ENCODE results near the gene TMEM225B. TPM values are rescaled to one million over a fixed set of nuclear protein-coding genes. Genes with fewer than 3 reads are reported as not detected.
"Not testable (repeated sequence)": the region's sequence is repeated elsewhere in the genome, so short reads cannot be mapped to it uniquely, and the experiment has no call there.

Gene TMEM225B
- total RNA-seq, 1 experiment from 2014 or later = 0.70 TPM

- ChIA-PET CTCF (interaction anchor here (0.6 to 5.4 kb wide), 27 partner anchors 10 to 361 kb away, joined by 3 to 53 read pairs (median 4); no protein-coding TSS in a partner anchor), POLR2A (interaction anchor here (0.6 to 6.2 kb wide), 19 partner anchors 11 to 360 kb away, joined by 3 to 115 read pairs (median 5); partner anchors contain the start of genes CYP3A43, TRIM4, ZNF655 and ZSCAN25)
- DNase-seq (ENCODE audit: unreplicated experiment) = peak; percentile 61
- BruUV-seq (replicated peaks) = no TSS peak
- TF ChIP-seq, protein P1, sequence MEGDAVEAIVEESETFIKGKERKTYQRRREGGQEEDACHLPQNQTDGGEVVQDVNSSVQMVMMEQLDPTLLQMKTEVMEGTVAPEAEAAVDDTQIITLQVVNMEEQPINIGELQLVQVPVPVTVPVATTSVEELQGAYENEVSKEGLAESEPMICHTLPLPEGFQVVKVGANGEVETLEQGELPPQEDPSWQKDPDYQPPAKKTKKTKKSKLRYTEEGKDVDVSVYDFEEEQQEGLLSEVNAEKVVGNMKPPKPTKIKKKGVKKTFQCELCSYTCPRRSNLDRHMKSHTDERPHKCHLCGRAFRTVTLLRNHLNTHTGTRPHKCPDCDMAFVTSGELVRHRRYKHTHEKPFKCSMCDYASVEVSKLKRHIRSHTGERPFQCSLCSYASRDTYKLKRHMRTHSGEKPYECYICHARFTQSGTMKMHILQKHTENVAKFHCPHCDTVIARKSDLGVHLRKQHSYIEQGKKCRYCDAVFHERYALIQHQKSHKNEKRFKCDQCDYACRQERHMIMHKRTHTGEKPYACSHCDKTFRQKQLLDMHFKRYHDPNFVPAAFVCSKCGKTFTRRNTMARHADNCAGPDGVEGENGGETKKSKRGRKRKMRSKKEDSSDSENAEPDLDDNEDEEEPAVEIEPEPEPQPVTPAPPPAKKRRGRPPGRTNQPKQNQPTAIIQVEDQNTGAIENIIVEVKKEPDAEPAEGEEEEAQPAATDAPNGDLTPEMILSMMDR (IDR thresholded peaks at IDR 0.05; ENCODE audit: unreplicated experiment) = peak; percentile 64
- H3K4me3 Mint-ChIP-seq (ENCODE audit: unreplicated experiment) = no peak overlapping the region
- H3K9me3 Mint-ChIP-seq (ENCODE audit: unreplicated experiment) = no peaks in the 10 kb centered on the region
- H3K36me3 Mint-ChIP-seq (ENCODE audit: insufficient read depth, unreplicated experiment) = peaks cover 54% of the 10 kb centered on the region
- intact Hi-C loops (cut with micrococcal nuclease) = loop anchor here (1.0 kb wide), 2 partner anchors 207 to 360 kb away; no protein-coding TSS in a partner anchor
- H3K27ac Mint-ChIP-seq (ENCODE audit: low read depth, unreplicated experiment) = peak overlapping the region; percentile 84
- peaks cover 21% of the 10 kb centered on the region for H3K4me1 Mint-ChIP-seq (ENCODE audit: insufficient read depth, unreplicated experiment)
- H3K27me3 Mint-ChIP-seq (ENCODE audit: insufficient read depth, unreplicated experiment) = no peaks in the 10 kb centered on the region
Measured at GRCh38 chr7:99631295-99632109, 33.4 kb downstream of the TMEM225B start.

- H3K36me3 Mint-ChIP-seq (ENCODE audit: insufficient read depth, unreplicated experiment); H3K4me3 Mint-ChIP-seq (ENCODE audit: unreplicated experiment); H3K27ac Mint-ChIP-seq (ENCODE audit: low read depth, unreplicated experiment); CTCF ChIA-PET; intact Hi-C loops (cut with micrococcal nuclease); H3K27me3 Mint-ChIP-seq (ENCODE audit: insufficient read depth, unreplicated experiment); DNase-seq (ENCODE audit: unreplicated experiment); BruUV-seq (replicated peaks); H3K9me3 Mint-ChIP-seq (ENCODE audit: unreplicated experiment): not testable (repeated sequence)
- POLR2A ChIA-PET = interaction anchor here (1.0 to 1.4 kb wide), 2 partner anchors 12 to 92 kb away, joined by 3 to 13 read pairs; no protein-coding TSS in a partner anchor
- H3K4me1 Mint-ChIP-seq (ENCODE audit: insufficient read depth, unreplicated experiment) = peaks cover 17% of the 10 kb centered on the region
Measured at GRCh38 chr7:99637414-99637813, 39.3 kb downstream of the TMEM225B start.

DNA sequence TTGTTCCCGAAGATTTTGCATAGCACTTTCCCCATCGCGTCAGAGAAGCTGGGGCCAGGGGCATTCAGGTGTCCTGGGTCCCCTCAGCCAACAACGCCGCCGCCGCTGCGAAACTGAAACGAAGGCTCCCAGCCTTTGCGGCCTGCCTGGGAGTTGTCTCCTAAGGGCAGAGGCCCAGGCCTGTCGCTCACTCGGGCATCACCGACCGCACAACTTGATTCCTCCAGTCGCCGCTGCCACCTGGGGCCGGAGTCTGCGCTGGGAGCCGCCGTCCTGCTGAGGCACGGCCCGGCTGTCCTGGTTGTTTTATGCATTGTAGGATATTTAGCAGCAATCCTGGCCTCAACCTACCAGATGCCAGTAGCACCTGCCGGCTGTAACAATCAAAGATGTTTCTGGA, 40.7 kb downstream of the TMEM225B start:
- Mint-ChIP-seq H3K36me3 (ENCODE audit: insufficient read depth, unreplicated experiment) (no peaks in the 10 kb centered on the region), H3K27ac (ENCODE audit: low read depth, unreplicated experiment) (no peak overlapping the region), H3K9me3 (ENCODE audit: unreplicated experiment) (no peaks in the 10 kb centered on the region), H3K4me1 (ENCODE audit: insufficient read depth, unreplicated experiment) (peaks cover 17% of the 10 kb centered on the region), H3K27me3 (ENCODE audit: insufficient read depth, unreplicated experiment) (no peaks in the 10 kb centered on the region), H3K4me3 (ENCODE audit: unreplicated experiment) (no peak overlapping the region)
- TF ChIP-seq, protein P1 (IDR thresholded peaks at IDR 0.05; ENCODE audit: unreplicated experiment) = no peak
- intact Hi-C loops (cut with micrococcal nuclease) = no loop called here
- no peak for DNase-seq (ENCODE audit: unreplicated experiment)
- POLR2A ChIA-PET = interaction anchor here (1.1 kb wide), 1 partner anchor 12 kb away, joined by 3 read pairs; no protein-coding TSS in a partner anchor
- BruUV-seq (replicated peaks) = no TSS peak
- CTCF ChIA-PET = interaction anchor here (0.7 kb wide), 1 partner anchor 198 kb away, joined by 3 read pairs; no protein-coding TSS in a partner anchor

DNA sequence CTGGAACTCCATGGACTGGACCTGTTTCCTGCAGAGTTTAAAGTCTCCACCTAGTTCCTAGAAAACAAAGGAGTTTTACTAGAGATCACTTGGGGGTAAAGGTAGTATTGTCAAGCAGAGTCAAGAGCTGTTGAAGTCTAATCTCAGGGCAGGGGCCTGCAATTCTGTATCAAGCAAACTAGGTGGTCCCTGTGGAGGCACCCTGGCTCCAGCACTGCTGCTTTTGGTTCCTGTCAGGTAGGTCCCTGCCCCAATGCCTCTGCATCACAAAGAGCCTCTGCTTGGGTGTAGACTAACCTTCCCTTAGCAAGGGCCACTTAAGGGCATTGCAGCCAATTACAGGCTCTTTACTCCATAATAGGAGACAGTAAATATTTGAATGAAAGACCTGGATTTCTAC, 41.2 kb downstream of the TMEM225B start:
- H3K9me3 Mint-ChIP-seq (ENCODE audit: unreplicated experiment) = no peaks in the 10 kb centered on the region
- H3K4me3 Mint-ChIP-seq (ENCODE audit: unreplicated experiment) = no peak overlapping the region
- H3K36me3 Mint-ChIP-seq (ENCODE audit: insufficient read depth, unreplicated experiment) = peaks cover 4% of the 10 kb centered on the region
- H3K27me3 Mint-ChIP-seq (ENCODE audit: insufficient read depth, unreplicated experiment) = no peaks in the 10 kb centered on the region
- ChIA-PET POLR2A (interaction anchor here (1.1 kb wide), 1 partner anchor 12 kb away, joined by 3 read pairs; no protein-coding TSS in a partner anchor), CTCF (no interaction called here)
- no TSS peak for BruUV-seq (replicated peaks)
- TF ChIP-seq, protein P1 (IDR thresholded peaks at IDR 0.05; ENCODE audit: unreplicated experiment) = no peak
- no peak for DNase-seq (ENCODE audit: unreplicated experiment)
- H3K27ac Mint-ChIP-seq (ENCODE audit: low read depth, unreplicated experiment) = no peak overlapping the region
- intact Hi-C loops (cut with micrococcal nuclease) = no loop called here
- H3K4me1 Mint-ChIP-seq (ENCODE audit: insufficient read depth, unreplicated experiment) = peaks cover 17% of the 10 kb centered on the region

Measured in MCF 10A (cell line).